A673 (cell line): Measurements from ENCODE around the gene ZNF584. TPM values are rescaled to one million over a fixed set of nuclear protein-coding genes. Genes with fewer than 3 reads are reported as not detected.

Experiments
- BruUV-seq: library from RNA; stranded (reverse); fragments of 400-500 nt; replicated peaks from 2 replicates; lab custom pipeline; 2021; lab: Mats Ljungman, UMichigan
- CTCF ChIA-PET: fragments of 300-600 bp; sonication (Branson Sonifier 250); formaldehyde crosslinking; loops from one replicate; lab custom pipeline; 2022; ENCODE audit warnings: antibody characterized with exemption; lab: Charles Lee
- POLR2A ChIA-PET: fragments of 300-600 bp; sonication (Branson Sonifier 250); formaldehyde crosslinking; loops from one replicate; lab custom pipeline; 2022; ENCODE audit warnings: antibody characterized with exemption; ENCODE audit not compliant: low non-redundant PET; lab: Charles Lee
- DNase-seq: peaks from one replicate; pipeline ENCODE4 v3.0.0-alpha.2; 2015; ENCODE audit warnings: low spot score
- H3K27ac ChIP-seq: fragments of 200-600 bp; sonication (generic); 2 replicates; pipeline ENCODE4 v1.5.1; 2016; ENCODE audit warnings: mixed run types, low read depth, mild to moderate bottlenecking, mixed read lengths, antibody characterized with exemption, low read length; ENCODE audit not compliant: poor library complexity, severe bottlenecking
- H3K27me3 ChIP-seq: fragments of 200-600 bp; sonication (generic); replicated peaks from 2 replicates; pipeline ENCODE4 v1.6.1; 2017; ENCODE audit warnings: mixed run types, low read depth, mild to moderate bottlenecking, mixed read lengths, antibody characterized with exemption, low read length; ENCODE audit not compliant: insufficient read depth, poor library complexity
- H3K36me3 ChIP-seq: fragments of 200-600 bp; sonication (generic); 2 replicates; pipeline ENCODE4 v1.6.1; 2016; ENCODE audit warnings: mixed run types, mild to moderate bottlenecking, mixed read lengths, antibody characterized with exemption, low read length; ENCODE audit not compliant: insufficient read depth, poor library complexity, severe bottlenecking
- H3K4me1 ChIP-seq: fragments of 200-600 bp; sonication (generic); 2 replicates; pipeline ENCODE4 v1.6.1; 2017; ENCODE audit warnings: mixed run types, mild to moderate bottlenecking, mixed read lengths, antibody characterized with exemption, low read length; ENCODE audit not compliant: insufficient read depth, poor library complexity, severe bottlenecking
- H3K4me3 ChIP-seq: fragments of 200-600 bp; sonication (generic); 2 replicates; pipeline ENCODE4 v1.5.1; 2016; ENCODE audit warnings: low read depth, mixed run types, mild to moderate bottlenecking, mixed read lengths, low read length; ENCODE audit not compliant: poor library complexity, severe bottlenecking
- H3K9me3 ChIP-seq: fragments of 200-600 bp; sonication (generic); 2 replicates; pipeline ENCODE4 v1.6.1; 2016; ENCODE audit warnings: mixed run types, low read depth, mild to moderate bottlenecking, mixed read lengths, antibody characterized with exemption, low read length; ENCODE audit not compliant: poor library complexity, severe bottlenecking
- EZH2 ChIP-seq: fragments of 200-600 bp; sonication (generic); IDR thresholded peaks from 2 replicates; pipeline ENCODE4 v1.6.1; 2017; ENCODE audit warnings: borderline replicate concordance, low read depth, mild to moderate bottlenecking, mixed read lengths, antibody characterized with exemption, low read length; ENCODE audit not compliant: poor library complexity, severe bottlenecking
- intact Hi-C: fragments of 100-400 bp; cut with micrococcal nuclease; formaldehyde crosslinking; loops from one replicate; pipeline ENCODE4 v1.10.0; 2022; ENCODE audit not compliant: unreplicated experiment
- total RNA-seq: library from RNA; stranded (reverse); gene quantifications from 2 replicates; pipeline ENCODE4 v1.2.3, GENCODE V29; 2021
- TF ChIP-seq, protein P1 (sequence below): fragments of 300-800, 200-600 bp; sonication (generic); conservative IDR thresholded peaks from 2 replicates; pipeline ENCODE4 v1.5.1; 2017; ENCODE audit warnings: low read depth, mild to moderate bottlenecking, antibody characterized with exemption, low read length, moderate library complexity, mixed read lengths

ZNF584 gene
- total RNA-seq, 1 experiment from 2014 or later: 20.9 TPM

- DNase-seq: no peak
- BruUV-seq: no TSS peak
- H3K4me1 ChIP-seq: peaks cover 6% of the 10 kb centered on the region
- TF ChIP-seq, protein P1, sequence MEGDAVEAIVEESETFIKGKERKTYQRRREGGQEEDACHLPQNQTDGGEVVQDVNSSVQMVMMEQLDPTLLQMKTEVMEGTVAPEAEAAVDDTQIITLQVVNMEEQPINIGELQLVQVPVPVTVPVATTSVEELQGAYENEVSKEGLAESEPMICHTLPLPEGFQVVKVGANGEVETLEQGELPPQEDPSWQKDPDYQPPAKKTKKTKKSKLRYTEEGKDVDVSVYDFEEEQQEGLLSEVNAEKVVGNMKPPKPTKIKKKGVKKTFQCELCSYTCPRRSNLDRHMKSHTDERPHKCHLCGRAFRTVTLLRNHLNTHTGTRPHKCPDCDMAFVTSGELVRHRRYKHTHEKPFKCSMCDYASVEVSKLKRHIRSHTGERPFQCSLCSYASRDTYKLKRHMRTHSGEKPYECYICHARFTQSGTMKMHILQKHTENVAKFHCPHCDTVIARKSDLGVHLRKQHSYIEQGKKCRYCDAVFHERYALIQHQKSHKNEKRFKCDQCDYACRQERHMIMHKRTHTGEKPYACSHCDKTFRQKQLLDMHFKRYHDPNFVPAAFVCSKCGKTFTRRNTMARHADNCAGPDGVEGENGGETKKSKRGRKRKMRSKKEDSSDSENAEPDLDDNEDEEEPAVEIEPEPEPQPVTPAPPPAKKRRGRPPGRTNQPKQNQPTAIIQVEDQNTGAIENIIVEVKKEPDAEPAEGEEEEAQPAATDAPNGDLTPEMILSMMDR: no peak
- no peak for TF ChIP-seq EZH2
- H3K36me3 ChIP-seq: no peaks in the 10 kb centered on the region
- H3K27ac ChIP-seq: no peak overlapping the region
- ChIA-PET CTCF (no interaction called here), POLR2A (no interaction called here)
- no peak overlapping the region for H3K4me3 ChIP-seq
- no peaks in the 10 kb centered on the region for H3K27me3 ChIP-seq
- H3K9me3 ChIP-seq: no peaks in the 10 kb centered on the region
- intact Hi-C loops: no loop called here
Measured at GRCh38 chr19:58364146-58364545, 44.3 kb upstream of the ZNF584 start.

DNA sequence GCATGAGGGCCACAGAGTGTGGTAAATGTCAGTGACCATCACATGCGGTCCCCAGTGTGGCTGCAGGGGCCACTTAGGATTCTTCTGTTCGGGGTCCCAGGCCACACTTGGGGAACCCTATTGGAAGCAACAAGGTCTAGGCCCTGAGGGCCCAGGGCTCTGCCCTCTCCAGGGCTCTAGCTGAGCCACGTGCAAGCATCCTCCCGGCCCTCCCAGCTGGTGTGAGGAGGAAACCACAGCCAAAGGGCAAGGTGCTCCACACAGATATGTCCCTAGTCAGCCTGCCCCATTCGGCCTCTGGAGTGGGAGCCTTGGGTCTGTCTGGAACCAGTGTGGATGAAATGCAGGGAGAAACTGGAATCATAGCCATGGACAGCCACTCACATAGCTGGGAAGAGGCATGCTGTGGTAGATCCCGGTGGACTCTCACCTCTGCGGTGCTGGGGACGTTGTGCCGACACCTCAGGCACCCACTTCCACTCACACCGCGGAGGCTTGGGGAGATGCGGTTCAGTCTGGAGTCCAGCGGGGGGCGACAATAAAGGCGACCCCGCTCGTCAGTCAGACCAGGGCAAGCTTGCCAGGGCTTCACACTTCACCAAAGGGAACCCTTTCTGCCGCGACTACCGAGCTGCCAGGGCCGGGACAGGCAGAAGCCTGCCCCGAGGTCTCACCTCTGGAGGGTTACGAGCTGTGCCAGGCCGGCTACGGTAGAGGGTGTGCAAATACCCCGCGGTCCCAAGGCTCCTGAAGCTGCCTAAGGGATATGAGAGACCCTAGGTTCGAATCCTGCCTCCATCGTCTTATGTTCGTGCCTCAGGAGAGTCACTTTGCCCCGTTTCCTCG is 41.6 kb upstream of the ZNF584 start:
- no peaks in the 10 kb centered on the region for H3K36me3 ChIP-seq
- intact Hi-C loops: no loop called here
- no peak overlapping the region for H3K27ac ChIP-seq
- no TSS peak for BruUV-seq
- no peaks in the 10 kb centered on the region for H3K27me3 ChIP-seq
- CTCF ChIA-PET: no interaction called here
- no peak overlapping the region for H3K4me3 ChIP-seq
- H3K4me1 ChIP-seq: no peaks in the 10 kb centered on the region
- TF ChIP-seq, protein P1: no peak
- TF ChIP-seq EZH2: no peak
- DNase-seq: no peak
- POLR2A ChIA-PET: no interaction called here
- H3K9me3 ChIP-seq: no peaks in the 10 kb centered on the region

DNA sequence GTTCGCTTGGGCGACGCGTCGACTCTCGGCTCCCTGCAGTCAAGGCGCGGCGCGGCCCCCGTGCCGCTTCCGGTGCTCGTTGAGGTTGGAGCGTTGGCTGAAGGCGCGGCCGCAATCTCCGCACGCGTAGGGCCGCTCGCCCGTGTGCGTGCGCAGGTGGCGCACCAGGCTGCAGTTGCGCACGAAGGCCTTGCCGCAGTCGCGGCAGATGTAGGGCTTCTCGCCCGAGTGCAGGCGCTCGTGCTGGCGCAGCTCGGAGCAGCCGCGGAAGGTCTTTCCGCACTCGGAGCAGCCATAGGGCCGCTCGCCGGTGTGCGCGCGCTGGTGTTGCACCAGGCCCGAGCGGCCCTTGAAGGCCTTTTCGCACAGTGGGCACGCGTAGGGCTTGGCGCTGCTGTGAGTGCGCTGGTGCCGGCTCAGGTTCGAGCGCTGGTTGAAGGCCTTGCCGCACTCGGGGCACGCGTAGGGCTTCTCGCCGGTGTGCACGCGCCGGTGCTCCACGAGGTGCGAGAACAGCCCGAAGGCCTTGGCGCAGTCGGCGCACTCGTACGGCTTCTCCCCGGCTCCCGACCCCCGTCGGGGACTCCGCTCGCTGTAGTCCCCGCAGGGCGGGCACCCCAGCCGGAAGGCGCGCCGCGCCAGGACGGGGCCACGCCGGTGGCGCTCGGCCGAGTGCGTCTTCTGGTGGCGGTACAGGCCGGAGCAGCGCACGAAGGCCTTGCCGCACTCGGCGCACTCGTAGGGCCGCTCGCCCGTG is 40.6 kb upstream of the ZNF584 start:
- Histone ChIP-seq H3K4me3 (no peak overlapping the region), H3K27ac (no peak overlapping the region), H3K27me3 (no peaks in the 10 kb centered on the region), H3K4me1 (no peaks in the 10 kb centered on the region), H3K9me3 (no peaks in the 10 kb centered on the region), H3K36me3 (no peaks in the 10 kb centered on the region)
- no peak for DNase-seq
- POLR2A ChIA-PET: no interaction called here
- intact Hi-C loops: no loop called here
- TF ChIP-seq, protein P1: no peak
- no peak for TF ChIP-seq EZH2
- CTCF ChIA-PET: no interaction called here
- no TSS peak for BruUV-seq
